Suprapubic skin (tissue), 2 donors: ENCODE results near the gene GGN.

Experiments used
- EP300 ChIP-seq: sonication (generic); formaldehyde crosslinking; IDR thresholded peaks from one replicate; pipeline ENCODE4 v1.6.1; 2017; ENCODE audit warnings: antibody characterized with exemption
- POLR2A ChIP-seq, 2 donors: fragments of 450-650 bp; IDR thresholded peaks; one replicate each; pipeline ENCODE4 v1.6.1; 2017; ENCODE audit warnings: antibody characterized with exemption in 2 of 2, mild to moderate bottlenecking in 2 of 2, moderate library complexity in 2 of 2

- TF ChIP-seq POLR2A (IDR thresholded peaks at IDR 0.05), result no peak
- no peak for TF ChIP-seq EP300
Measured at GRCh38 chr19:38402967-38403674, 15.3 kb upstream of the GGN start, which contains the start of gene FAM98C.
